ENCODE measurements around the gene OLA1.

The OLA1 gene

DNA sequence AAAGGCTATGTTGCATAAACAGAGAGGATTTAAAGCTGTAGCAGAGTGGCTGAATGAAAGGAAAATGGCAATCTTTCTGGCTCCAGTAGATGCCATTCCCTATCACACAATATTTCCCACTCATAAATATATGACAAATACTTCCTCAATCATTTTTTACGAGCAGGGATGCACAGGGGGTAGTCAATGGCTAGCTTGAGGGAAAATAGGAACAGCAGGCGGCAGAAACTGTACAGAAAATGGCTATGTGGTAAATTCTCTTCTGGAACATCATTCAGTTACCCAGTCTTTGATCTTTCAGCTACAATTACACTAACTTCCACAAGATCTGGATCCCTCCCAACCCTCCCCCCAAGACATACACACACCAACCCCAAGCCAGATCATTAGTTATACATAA is 127.2 kb downstream of the OLA1 start:
- no peak for DNase-seq

DNA sequence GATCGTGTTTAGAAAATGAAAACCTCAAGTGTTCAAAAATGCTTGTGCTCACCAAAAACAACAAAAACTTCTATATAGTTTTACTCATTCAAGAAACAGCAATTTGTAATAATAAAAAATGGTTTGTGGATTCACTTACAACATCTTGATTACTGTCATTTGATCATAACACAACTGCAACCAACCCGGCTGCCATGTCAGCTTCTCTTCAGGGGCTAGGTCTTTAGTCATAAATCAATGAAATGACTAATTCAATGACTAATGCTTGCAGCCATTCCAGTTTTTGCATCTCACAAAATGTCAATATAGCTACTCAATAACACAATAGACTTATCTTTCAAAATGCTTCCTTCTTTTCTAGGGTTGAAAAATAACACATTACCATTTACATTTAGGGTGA is 128.0 kb downstream of the OLA1 start:
- no peak for DNase-seq

DNA sequence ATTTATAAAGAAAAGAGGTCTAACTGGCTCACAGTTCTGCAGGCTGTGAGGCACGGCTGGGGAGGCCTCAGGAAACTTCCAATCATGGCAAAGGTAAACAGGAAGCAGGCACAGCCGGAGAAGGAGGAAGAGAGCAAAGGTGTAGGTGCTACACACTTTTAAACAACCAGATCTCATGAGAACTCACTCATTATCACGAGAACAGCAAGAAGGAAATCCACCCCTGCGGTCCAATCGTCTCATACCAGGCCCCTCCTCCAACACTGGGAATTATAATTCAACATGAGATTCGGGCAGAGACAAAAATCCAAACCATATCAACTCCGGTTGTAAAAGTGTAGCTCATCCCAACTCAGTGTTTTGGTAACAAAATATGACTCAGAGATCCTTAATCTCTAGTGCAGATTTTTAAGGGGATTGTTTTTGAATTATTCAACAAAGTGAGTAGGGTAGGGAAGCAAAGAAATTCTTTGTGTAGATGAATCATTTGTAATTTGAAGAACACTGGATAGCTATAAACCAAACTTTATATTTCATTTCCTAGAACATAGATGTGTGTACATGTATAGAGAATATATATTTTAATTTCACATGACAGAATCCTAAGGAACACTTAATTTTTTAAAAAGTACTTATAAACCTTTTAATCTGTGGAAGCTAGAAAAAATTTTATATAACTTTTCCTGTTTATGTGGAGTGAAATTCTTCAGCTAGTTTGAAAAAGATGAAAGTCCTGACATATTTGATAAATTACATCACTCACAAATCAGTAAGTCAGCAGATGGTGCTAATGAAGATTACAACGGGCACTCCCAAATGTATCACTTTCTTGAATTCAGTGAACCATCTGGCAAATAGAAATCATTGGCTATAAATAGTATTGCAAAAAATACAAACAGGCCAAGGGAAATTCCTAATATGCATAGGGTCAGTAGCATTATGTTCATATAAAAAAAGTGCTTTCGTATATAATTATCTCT is 130.1 kb downstream of the OLA1 start:
- no peak for DNase-seq

DNA sequence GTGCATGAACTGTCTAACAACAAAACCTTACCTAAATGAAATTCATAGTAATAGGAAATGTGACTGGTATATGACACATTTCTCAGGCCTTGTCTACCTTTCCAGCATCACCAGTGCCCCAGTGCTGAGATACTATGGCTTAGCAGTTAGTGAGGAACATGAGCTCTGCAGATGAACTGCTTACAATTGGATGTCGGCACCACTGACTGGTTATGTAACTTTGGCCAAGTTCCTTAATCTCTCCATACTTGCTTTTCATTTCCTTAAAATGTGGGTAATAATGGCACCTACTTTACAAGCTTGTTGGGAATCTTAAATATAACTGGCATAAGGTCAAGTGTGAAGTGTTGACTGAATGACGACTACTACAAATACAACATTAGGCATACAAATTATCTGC is 136.3 kb downstream of the OLA1 start:
- DNase-seq, result no peak

DNA sequence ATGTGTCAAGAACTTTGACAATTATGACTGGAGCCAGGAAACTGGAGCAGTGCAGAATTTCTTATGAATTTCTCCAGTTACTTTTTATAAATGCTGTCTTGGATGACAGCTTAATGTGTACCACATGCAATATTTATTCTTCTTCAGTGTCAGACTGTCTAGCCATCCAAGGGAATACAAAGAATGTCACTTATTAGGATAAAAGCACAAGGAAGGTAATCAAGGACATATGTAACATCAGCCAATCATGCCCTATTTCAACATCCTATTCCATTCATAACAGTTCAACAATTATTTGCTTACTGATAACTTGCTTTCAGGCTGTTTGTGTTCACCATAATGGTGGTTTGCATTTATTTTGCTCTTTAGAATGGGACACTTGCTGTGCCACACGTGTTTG is 139.8 kb downstream of the OLA1 start:
- no peak for DNase-seq

DNA sequence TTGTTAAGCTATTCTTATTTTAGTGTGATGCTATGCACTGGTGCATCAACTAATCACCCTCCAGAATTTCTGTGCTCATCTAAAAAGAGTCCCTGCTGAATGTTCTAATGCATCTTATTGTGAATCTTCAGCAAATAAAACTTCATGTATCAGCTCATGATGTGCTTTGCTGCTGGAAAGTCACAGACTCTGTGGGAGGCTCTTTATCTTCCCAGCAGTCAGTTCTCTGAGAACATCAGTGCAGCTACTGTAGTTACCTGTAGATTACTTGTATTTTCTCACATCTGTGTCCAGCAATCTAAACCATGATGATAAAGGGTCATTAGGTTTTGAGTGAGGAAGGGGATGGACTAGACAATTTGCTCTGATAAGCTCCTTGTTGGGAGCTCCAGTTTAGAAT is 141.6 kb downstream of the OLA1 start:
- DNase-seq, result peak in 3 of 56 donors; percentile 2 to 18 (median 4)

DNA sequence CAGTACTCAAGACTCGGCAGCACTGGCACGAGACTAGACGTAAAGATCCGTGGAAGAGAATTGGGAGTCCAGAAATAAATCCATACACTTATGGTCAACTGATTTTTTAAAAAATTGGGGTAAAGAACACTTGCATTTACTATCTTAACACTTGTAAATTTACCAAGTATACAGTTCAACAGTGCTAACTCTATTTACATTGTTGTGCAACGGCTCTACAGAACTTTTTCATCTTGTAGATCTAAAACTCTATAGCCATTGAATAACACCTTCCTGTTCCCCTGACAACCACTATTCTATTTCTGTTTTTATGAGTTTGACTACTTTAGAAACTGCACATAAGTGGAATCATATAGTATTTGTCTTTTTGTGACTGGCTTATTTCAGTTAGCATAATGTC is 153.8 kb downstream of the OLA1 start:
- DNase-seq, result no peak

DNA sequence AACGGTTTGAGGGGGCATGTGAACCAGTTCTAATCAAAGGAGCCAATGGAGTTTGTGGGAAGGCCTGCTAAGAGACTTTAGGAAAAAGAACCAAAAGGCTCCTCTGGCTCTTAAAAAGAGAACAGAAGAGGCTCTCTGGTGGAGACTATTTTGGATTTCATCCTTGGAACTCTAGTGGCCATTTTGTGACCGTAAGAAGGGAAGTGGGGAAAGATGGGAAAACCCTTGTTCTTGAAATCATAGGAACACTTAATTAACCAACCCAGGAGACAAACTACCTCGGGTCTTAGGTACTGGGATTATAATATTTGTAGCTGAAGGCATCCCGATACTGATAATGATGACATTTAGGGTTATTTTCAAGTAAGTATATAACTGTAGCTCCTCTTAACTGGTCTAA is 157.9 kb downstream of the OLA1 start:
- no peak for DNase-seq

DNA sequence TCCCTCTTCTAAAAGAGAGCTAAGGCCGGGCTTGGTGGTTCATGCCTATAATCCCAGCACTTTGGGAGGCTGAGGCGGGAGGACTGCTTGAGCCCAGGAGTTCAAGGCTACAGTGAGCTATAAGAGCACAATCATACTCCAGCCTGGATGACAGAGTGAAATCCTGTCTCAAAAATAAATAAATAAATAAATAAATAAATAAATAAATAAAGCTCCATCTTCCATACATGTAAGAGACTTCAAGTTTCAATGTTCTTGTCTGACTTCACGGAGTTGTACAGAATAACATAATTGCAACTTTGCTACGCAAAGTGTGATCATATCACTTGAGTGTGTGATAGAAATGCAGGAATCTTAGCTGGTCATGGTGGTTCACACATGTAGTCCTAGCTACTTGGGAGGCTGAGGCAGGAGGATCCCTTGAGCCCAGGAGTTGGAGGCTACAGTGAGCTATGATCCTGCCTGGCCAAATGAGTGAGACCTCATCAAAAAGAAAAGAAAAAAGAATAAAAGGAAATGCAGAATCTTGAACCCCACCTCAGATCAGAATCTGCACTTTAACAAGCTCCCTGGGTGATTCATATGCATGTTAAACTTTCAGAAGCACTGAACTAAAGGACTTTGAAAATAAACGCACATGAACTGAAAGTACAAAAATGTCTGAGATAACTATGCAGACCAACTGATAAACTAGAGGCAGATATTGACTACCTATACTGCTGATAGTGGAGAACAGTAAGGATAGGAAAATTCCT is 159.4 kb downstream of the OLA1 start:
- DNase-seq, result no peak

DNA sequence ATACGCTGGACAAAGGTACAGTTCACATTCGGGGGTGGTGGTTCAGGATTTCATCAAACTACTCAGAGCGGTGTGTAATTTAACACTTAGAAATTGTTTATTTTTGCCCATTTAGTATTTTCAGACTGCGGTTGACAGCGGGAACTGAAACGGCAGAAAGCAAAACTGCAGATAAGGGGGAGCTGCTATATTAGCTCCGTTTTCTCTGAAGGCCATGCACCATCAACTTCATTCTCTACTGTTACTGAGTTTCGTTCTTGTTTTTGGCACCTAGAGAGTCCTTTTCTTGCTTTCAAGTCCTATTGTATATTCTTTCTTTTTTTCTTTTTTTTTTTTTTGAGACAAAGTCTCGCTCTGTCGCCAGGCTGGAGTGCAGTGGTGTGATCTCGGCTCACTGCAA is 161.6 kb downstream of the OLA1 start:
- DNase-seq, result no peak

DNA sequence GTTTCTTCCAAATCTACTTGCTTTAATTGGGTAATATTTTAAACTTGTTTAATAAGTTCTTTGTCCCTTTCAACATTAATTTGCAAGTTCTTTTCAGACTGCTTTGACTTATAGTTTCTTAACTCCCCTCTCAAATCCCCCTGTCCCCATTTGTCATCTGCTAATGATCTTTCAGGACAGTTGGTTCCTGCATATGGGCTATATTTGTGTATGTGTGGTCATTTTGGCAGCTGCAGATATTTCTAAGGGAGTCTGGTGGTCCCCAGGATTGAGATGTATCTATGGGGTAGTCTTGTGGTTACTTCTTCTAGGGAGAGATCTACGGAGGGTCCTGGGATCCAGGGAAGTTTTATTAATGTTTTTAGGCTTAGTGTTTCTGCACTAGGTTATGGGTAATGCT is 162.6 kb downstream of the OLA1 start:
- DNase-seq, result no peak

DNA sequence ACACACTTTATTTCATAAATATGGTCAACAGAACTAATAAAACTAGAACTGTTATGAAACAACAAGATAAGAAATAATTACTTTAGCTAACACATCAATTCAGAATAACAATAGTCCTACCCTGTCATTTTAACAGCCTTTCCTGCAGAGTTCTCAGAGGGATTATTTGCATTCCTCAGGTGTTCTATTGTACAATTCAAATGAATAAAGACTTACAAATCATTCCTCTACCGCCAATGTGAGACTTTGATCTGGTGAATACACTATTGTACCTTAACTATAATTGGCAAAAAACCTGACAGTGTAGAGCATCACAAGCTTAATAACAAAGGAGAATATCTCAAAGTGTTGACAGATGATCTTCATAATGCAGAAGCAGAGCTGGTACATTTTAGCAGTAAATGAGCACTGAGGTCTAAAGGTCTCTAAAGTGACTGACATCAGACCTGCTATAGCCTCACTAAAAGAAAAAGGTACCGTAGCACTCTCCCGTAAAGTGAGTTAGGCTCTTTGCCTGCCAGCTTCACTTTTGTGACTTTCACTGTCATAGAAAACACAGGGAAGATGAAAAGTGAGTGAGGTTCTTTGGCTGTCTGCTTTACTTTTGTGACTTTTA is 164.4 kb downstream of the OLA1 start:
- DNase-seq, result no peak

DNA sequence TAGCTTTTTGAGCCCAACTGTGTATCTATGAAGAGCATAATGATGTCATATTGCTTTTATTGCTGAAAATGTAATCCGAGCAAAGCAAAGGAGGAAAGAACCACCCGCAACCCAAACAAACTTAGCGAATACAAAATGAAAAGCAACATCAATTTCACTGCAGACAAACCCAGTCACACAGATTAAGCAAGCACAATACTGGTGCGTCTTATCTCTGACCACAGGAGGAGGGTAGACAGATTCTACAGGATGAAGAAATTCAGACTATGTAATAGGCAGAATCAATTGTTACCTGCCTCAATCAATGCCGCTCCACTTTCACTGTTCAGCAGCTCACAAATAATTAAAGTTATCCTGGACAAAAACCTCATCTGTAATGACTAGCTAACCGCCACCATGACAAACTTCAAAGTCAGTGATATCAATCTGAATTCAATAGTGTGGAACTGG is 167.6 kb downstream of the OLA1 start:
- DNase-seq, result no peak

DNA sequence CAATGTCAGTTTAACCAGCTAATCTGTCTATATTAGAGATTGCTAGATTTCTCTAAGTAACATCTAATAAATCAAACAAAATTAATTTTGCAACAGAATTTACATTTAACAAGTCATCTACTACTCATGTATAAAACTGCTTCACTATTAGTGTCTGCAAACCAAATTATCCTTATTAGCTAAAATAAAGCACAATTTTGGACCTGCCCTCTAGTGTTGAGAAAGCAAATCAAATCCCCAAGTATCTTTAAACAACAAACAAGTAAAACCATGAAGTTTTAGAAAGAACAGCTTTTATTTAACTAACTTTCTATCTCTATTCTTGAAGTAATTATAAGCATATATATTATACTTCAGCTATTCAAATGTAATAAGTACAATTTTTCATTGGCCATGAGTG is 170.1 kb downstream of the OLA1 start:
- no peak for DNase-seq

DNA sequence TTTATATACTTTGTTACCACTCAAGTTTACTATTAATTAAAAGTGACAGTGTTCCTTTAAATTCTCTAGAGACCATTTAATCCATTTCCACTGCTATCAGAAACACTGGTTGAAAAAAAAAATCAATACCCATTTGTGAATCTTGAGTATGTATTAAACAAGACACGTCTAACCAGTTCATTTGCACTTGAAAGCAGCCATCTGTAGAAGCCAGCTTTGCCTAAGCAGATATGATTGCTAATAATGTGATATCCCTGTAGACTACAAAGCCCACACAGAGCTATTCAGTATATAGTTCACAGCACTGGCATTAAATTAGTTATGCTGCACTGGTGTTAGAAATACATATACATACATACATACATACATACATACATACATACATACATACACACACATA is 171.4 kb downstream of the OLA1 start:
- no peak for DNase-seq

DNA sequence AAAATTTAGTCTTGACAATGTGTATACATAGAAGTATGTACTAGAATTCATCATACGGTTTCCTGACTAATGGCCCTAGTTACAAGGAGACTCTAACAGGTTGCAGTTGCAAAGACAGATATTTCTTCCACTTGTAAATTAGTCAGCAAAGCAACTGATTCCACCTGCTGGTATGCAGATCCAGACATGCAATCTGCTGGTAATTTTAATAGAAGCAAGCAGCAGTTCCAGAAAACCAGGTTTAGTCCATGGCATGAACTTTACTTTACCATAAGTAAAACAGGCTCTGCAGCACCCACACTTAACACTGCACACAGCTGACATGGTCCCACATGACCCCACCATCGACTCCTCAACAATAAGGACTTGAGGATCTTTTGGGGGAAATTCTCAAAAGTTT is 172.3 kb downstream of the OLA1 start:
- DNase-seq, result no peak

DNA sequence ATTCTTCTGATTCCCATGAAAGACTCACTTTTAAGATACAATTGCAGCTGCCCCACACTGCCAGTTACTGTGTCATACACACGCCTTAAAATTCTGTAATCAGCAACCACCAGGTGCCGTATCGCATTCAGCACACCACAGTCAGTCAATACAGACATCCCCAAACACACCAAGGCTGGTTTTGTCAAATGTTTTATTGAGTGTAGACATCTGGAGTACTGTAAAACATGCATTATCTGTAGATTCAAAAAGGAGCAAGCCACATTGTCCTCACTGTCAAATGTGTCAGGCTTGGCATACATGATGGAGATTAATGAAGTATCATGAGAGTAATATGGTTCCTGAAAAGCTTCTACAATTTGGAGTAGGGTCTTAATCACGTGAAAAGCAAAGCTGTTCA is 173.5 kb downstream of the OLA1 start:
- no peak for DNase-seq

DNA sequence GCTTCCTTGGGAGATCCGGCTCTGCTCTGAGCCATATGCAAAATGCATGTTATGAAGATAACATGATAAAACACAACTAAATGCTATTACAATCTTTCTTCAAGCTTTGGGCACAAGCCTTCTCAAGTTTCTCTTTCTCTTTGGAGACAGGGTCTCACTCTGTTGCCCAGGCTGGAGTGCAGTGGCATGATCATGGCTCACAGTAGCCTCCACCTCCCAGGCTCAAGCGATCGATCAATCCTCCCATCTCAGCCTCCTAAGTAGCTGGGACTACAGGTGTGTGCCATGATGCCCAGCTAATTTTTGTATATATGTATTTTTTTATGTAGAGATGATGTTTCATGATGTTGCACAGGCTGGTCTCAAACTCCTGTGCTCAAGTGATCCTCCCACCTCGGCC is 175.5 kb downstream of the OLA1 start:
- no peak for DNase-seq

DNA sequence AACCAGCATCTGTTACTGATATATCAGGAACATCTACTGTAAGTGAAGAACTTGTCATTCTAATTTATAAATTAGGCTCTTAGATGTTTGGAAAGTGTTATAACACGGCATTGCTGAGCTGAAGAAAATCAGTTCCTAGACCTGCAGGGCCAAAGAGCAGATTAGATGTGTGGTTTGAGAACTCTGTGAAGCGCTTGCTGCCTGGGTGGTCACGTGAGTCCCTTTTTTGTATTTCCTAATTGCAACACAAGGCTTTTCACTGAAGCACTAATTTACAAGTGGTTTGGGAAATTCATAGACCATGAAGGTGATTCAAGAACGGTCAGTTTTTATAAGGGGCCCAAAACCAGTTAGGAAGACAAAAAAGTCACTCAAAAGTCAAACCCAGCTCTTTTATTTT is 176.3 kb downstream of the OLA1 start:
- DNase-seq, result no peak

DNA sequence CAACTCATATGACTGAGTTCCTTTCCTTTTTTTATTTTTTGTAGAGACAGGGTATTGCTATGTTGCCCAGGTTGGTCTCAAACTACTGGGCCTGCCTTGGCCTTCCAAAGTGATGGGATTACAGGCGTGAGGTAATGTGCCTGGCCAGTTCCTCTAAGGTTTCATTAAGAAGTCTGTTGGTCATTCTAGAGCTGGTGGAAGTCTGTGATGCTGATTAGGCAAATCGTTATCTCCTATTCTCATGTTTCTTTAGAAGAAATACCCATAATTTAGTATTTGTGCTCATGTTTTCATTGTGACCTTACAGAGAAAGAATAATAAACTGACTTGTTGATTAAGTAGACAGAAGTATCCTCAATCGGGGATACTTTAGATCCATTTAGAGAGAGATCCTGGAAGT is 177.0 kb downstream of the OLA1 start:
- DNase-seq, result no peak

DNA sequence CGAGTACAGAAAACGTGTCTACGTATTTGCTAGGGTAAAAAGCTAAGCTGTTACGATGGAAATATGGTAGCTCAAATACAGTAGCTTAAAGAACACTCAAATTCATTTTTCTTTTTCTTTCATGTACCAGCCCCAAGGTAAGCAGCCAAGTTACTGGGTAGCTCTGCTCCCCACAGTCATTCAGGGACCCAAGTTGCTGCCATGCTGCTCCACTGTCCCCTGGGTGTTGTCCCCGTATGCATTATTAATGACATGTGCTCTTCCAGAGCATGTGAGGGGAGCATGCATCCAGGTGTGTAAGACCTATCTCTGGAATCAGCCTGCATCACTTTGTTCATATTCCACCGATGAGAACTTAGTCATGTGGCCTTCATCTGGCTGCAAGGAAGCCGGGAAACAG is 178.1 kb downstream of the OLA1 start:
- no peak for DNase-seq

DNA sequence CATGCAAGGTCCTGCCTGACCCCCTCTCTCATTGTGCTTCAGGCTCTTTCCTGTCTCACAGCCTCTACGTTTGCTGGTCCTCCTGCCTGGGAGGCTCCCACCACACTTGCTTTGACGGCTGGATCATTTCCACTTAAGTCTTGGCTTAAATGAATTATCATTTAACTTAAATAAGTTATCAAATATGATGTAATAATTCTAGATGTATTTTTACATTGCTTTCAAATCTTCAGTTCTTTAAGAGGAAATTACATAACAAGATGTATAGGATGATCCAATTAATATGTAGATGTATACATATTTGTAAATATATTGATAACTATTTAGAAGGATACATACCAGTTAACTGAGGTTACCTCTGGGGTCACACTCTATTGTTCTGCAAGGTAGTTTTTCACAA is 180.5 kb downstream of the OLA1 start:
- no peak for DNase-seq
